ENCODE measurements around the gene PNPLA7.

GRCh38 chr9:137542486-137542885 lies 7.7 kb downstream of the PNPLA7 start:
- TF ChIP-seq CTCF (IDR thresholded peaks at IDR 0.05 in 2 of 3, conservative IDR thresholded peaks at IDR 0.05 in 1 of 3; ENCODE audit: control insufficient read depth in 2 of 3, extremely low read depth in 1 of 3, insufficient read depth in 1 of 3, low read depth in 3 of 3, low read length in 3 of 3) (no peak), ATF7 (IDR thresholded peaks at IDR 0.05; ENCODE audit: low read depth) (no peak), HDGF (IDR thresholded peaks at IDR 0.05) (no peak), TAF1 (IDR thresholded peaks at IDR 0.05; ENCODE audit: borderline replicate concordance, low read depth, low read length) (no peak), PKNOX1 (IDR thresholded peaks at IDR 0.05) (no peak), JUND (IDR thresholded peaks at IDR 0.05; ENCODE audit: low read depth, low read length) (no peak), BCLAF1 (IDR thresholded peaks at IDR 0.05) (no peak), HDAC6 (IDR thresholded peaks at IDR 0.05; ENCODE audit: unreplicated experiment) (no peak), SRF (IDR thresholded peaks at IDR 0.05; ENCODE audit: low read depth in 2 of 2, low read length in 2 of 2) (no peak), ELK1 (IDR thresholded peaks at IDR 0.05; ENCODE audit: low read depth, low read length) (no peak)

All from GM12878 (cell line).